Stimulated activated CD8-positive, alpha-beta memory T cell treated with anti-CD3 and anti-CD28 coated beads, Interleukin-4, amount 100 ng/mL, for 24 hours (primary cell): ENCODE measurements around the gene GJA3.

Source experiments
- DNase-seq: peaks from one replicate; pipeline ENCODE4 v3.0.0-alpha.2; 2020; ENCODE audit warnings: low read depth

GJA3 gene

GRCh38 chr13:20160306-20161274 is at the start of gene GJA3:
TSS of gene GJA3 (minus strand) at chr13:20161052. CDS start at chr13:20143288, 17,764 bp downstream.
- peak; percentile 58 for DNase-seq

- no peak for DNase-seq
These were observed 49.1 kb upstream of the GJA3 start for GRCh38 chr13:20209948-20210347.

- no peak for DNase-seq
These were observed 45.9 kb upstream of the GJA3 start for GRCh38 chr13:20206698-20207235.

GRCh38 chr13:20206065-20206697 is 45.3 kb upstream of the GJA3 start:
- DNase-seq = no peak

GRCh38 chr13:20198781-20199180 is 37.9 kb upstream of the GJA3 start:
- DNase-seq = no peak

- DNase-seq = no peak
These were observed 36.5 kb upstream of the GJA3 start for GRCh38 chr13:20197361-20197834.

GRCh38 chr13:20195801-20196200 is 34.9 kb upstream of the GJA3 start:
- DNase-seq = no peak

- DNase-seq = no peak
These were observed 33.2 kb upstream of the GJA3 start for GRCh38 chr13:20193907-20194631.

- DNase-seq = no peak
These were observed 32.5 kb upstream of the GJA3 start for GRCh38 chr13:20193162-20193906.

- no peak for DNase-seq
These were observed 31.9 kb upstream of the GJA3 start, which contains the start of gene GJB2 for GRCh38 chr13:20192836-20193161. TSS of gene GJB2 (minus strand) at chr13:20192938. CDS start at chr13:20189581, 3,357 bp downstream.

- no peak for DNase-seq
These were observed 31.4 kb upstream of the GJA3 start for GRCh38 chr13:20192158-20192835.

GRCh38 chr13:20191311-20192157 is 30.7 kb upstream of the GJA3 start:
- DNase-seq = no peak

- no peak for DNase-seq
These were observed 29.8 kb upstream of the GJA3 start for GRCh38 chr13:20190481-20191310.

GRCh38 chr13:20190076-20190475 is 29.2 kb upstream of the GJA3 start:
- no peak for DNase-seq

GRCh38 chr13:20188667-20189553 is 28.1 kb upstream of the GJA3 start:
- no peak for DNase-seq

- DNase-seq = no peak
These were observed 25.9 kb upstream of the GJA3 start for GRCh38 chr13:20186771-20187170.

- no peak for DNase-seq
These were observed 24.7 kb upstream of the GJA3 start for GRCh38 chr13:20185366-20186056.
